GM18873 (cell line): Measurements from ENCODE around the gene INF2.
"Not testable (repeated sequence)": the region's sequence is repeated elsewhere in the genome, so short reads cannot be mapped to it uniquely, and the experiment has no call there.

Experiments
- ATAC-seq: cut with Tn5 transposase; IDR thresholded peaks from one replicate; pipeline ENCODE4 v1.9.1; 2021; ENCODE audit warnings: mild to moderate bottlenecking, moderate library complexity, moderate number of reproducible peaks; ENCODE audit not compliant: unreplicated experiment, low FRiP score

The INF2 gene

GRCh38 chr14:104745431-104745830 is 56.0 kb downstream of the INF2 start:
- ATAC-seq, result no peak

GRCh38 chr14:104746071-104746545 is 56.7 kb downstream of the INF2 start:
- ATAC-seq, result no peak

- ATAC-seq, result no peak
These were observed 57.6 kb downstream of the INF2 start for GRCh38 chr14:104746934-104747481.

- ATAC-seq, result no peak
These were observed 58.5 kb downstream of the INF2 start for GRCh38 chr14:104747876-104748275.

GRCh38 chr14:104749111-104749649 is 59.8 kb downstream of the INF2 start:
- ATAC-seq, result no peak

- ATAC-seq, result no peak
These were observed 60.8 kb downstream of the INF2 start for GRCh38 chr14:104750056-104750752.

- ATAC-seq, result not testable (repeated sequence)
These were observed 61.3 kb downstream of the INF2 start for GRCh38 chr14:104750753-104751057.

GRCh38 chr14:104751539-104752422 is 62.4 kb downstream of the INF2 start:
- ATAC-seq, result no peak

- ATAC-seq, result peak; percentile 58
These were observed 63.0 kb downstream of the INF2 start for GRCh38 chr14:104752423-104752734.

GRCh38 chr14:104752735-104753527 is 63.5 kb downstream of the INF2 start, which contains the start of gene SIVA1:
TSS of gene SIVA1 (plus strand) at chr14:104753147. CDS start at chr14:104753202, 55 bp downstream.
- peak; percentile 85 for ATAC-seq

GRCh38 chr14:104753528-104754212 is 64.3 kb downstream of the INF2 start:
- no peak for ATAC-seq

GRCh38 chr14:104754213-104754851 is 64.9 kb downstream of the INF2 start:
- ATAC-seq, result no peak

- ATAC-seq, result no peak
These were observed 66.2 kb downstream of the INF2 start for GRCh38 chr14:104755621-104756020.

GRCh38 chr14:104756477-104757237 is 67.2 kb downstream of the INF2 start:
- ATAC-seq, result no peak

GRCh38 chr14:104757238-104757585 is 67.8 kb downstream of the INF2 start:
- no peak for ATAC-seq

GRCh38 chr14:104757681-104758392 is 68.4 kb downstream of the INF2 start:
- ATAC-seq, result no peak

- no peak for ATAC-seq
These were observed 69.9 kb downstream of the INF2 start for GRCh38 chr14:104758981-104759969.
